Measurements from ENCODE around the gene AGA.

AGA gene

GRCh38 chr4:177441803-177442622, at the start of gene AGA:
TSS of gene AGA (minus strand) at chr4:177442437. CDS start at chr4:177442375, 62 bp downstream.
- DNase-seq (ENCODE audit: low read depth, low spot score), result peak; percentile 96
- in situ Hi-C loops (cut with HindIII; ENCODE audit: low sequenced_read_pairs), result no loop called here
- no peak for TF ChIP-seq CTCF (IDR thresholded peaks at IDR 0.05; ENCODE audit: low read depth, low read length)
- peak within 1 kb of the TSS; percentile 72 for H3K4me3 ChIP-seq (ENCODE audit: low read depth, low read length)

- TF ChIP-seq CTCF (IDR thresholded peaks at IDR 0.05; ENCODE audit: low read depth, low read length), result no peak
- no peak for DNase-seq (ENCODE audit: low read depth, low spot score)
These were observed 49.8 kb upstream of the AGA start for GRCh38 chr4:177492022-177492421.

GRCh38 chr4:177490769-177491168, 48.5 kb upstream of the AGA start:
- TF ChIP-seq CTCF (IDR thresholded peaks at IDR 0.05; ENCODE audit: low read depth, low read length), result no peak
- DNase-seq (ENCODE audit: low read depth, low spot score), result no peak

More at GRCh38 chr4:177492022-177492421, 49.8 kb upstream of the AGA start:
- no peak overlapping the region for H3K4me3 ChIP-seq (ENCODE audit: low read depth, low read length)
- in situ Hi-C loops (cut with HindIII; ENCODE audit: low sequenced_read_pairs), result no loop called here

GRCh38 chr4:177489471-177490246, 47.4 kb upstream of the AGA start:
- no peak for TF ChIP-seq CTCF (IDR thresholded peaks at IDR 0.05; ENCODE audit: low read depth, low read length)
- H3K4me3 ChIP-seq (ENCODE audit: low read depth, low read length), result no peak overlapping the region
- in situ Hi-C loops (cut with HindIII; ENCODE audit: low sequenced_read_pairs), result no loop called here
- DNase-seq (ENCODE audit: low read depth, low spot score), result peak; percentile 33

More at GRCh38 chr4:177490769-177491168, 48.5 kb upstream of the AGA start:
- H3K4me3 ChIP-seq (ENCODE audit: low read depth, low read length), result no peak overlapping the region
- in situ Hi-C loops (cut with HindIII; ENCODE audit: low sequenced_read_pairs), result no loop called here

GRCh38 chr4:177487977-177488376, 45.7 kb upstream of the AGA start:
- in situ Hi-C loops (cut with HindIII; ENCODE audit: low sequenced_read_pairs), result no loop called here

More at GRCh38 chr4:177487977-177488376, 45.7 kb upstream of the AGA start:
- no peak for DNase-seq (ENCODE audit: low read depth, low spot score)
- no peak overlapping the region for H3K4me3 ChIP-seq (ENCODE audit: low read depth, low read length)
- TF ChIP-seq CTCF (IDR thresholded peaks at IDR 0.05; ENCODE audit: low read depth, low read length), result no peak

Data from astrocyte of the spinal cord (primary cell).